Measurements from ENCODE around the gene ITSN1.

GRCh38 chr21:33787431-33787830, 145.1 kb downstream of the ITSN1 start:
- no peak for TF ChIP-seq CREB1 (CRISPR knock-in tag; IDR thresholded peaks at IDR 0.05; ENCODE audit: low read depth)
- no peak for TF ChIP-seq CTCF (conservative IDR thresholded peaks at IDR 0.05; ENCODE audit: low read depth in 2 of 2)
- no peak for TF ChIP-seq POLR2AphosphoS5 (IDR thresholded peaks at IDR 0.05; ENCODE audit: low read depth)
- TF ChIP-seq EZH2 (IDR thresholded peaks at IDR 0.05; ENCODE audit: low read depth, unreplicated experiment): no peak
- no peak for TF ChIP-seq EZH2phosphoT487 (IDR thresholded peaks at IDR 0.05; ENCODE audit: unreplicated experiment)
- TF ChIP-seq REST (IDR thresholded peaks at IDR 0.05; ENCODE audit: unreplicated experiment): no peak
- no peak for TF ChIP-seq JUNB (IDR thresholded peaks at IDR 0.05; ENCODE audit: unreplicated experiment)
- no peak for TF ChIP-seq ZNF331 (CRISPR knock-in tag; IDR thresholded peaks at IDR 0.05; ENCODE audit: low read depth)
